ENCODE data around the gene NPLOC4. TPM values are rescaled to one million over a fixed set of nuclear protein-coding genes. Genes with fewer than 3 reads are reported as not detected.
A peak's percentile ranks its signal among the peaks of the same experiment; 100 is the strongest.

NPLOC4 gene
- total and polyA plus RNA-seq, 2 donors from 2014 or later = 41.5 to 86.4 TPM

- Histone ChIP-seq H3K9ac (ENCODE audit: low read length in 3 of 3) (no peak overlapping the region), H3K27ac (ENCODE audit: low read depth in 2 of 2, low read length in 2 of 2) (no peak overlapping the region), H3K4me3 (ENCODE audit: low read length in 3 of 3) (no peak overlapping the region), H3K9me3 (ENCODE audit: control insufficient read depth in 2 of 3, insufficient read depth in 1 of 3, low read length in 3 of 3) (no peaks in the 10 kb centered on the region), H3K4me1 (ENCODE audit: control insufficient read depth in 2 of 3, insufficient read depth in 2 of 3, low read depth in 1 of 3, low read length in 3 of 3) (peaks cover 0 to 24% (median 2%) of the 10 kb centered on the region in 3 donors), H3K36me3 (ENCODE audit: control insufficient read depth in 2 of 3, insufficient read depth in 3 of 3, low read length in 3 of 3) (no peaks in the 10 kb centered on the region), H3K27me3 (ENCODE audit: control insufficient read depth, insufficient read depth, low read length) (no peaks in the 10 kb centered on the region)
- FAIRE-seq = no peak
- intact Hi-C loops (cut with DNase I) = no loop called here
- no peak for TF ChIP-seq CTCF (IDR thresholded peaks at IDR 0.05; ENCODE audit: borderline replicate concordance, extremely low read depth, insufficient read depth)
- peak in 4 of 5 donors; percentile 59 to 91 (median 72) for DNase-seq
These were observed 113.4 kb downstream of the NPLOC4 start for GRCh38 chr17:81523402-81524038.

- intact Hi-C loops (cut with DNase I) = no loop called here
- peaks cover 0 to 28% (median 2%) of the 10 kb centered on the region in 3 donors for H3K4me1 ChIP-seq (ENCODE audit: control insufficient read depth in 2 of 3, insufficient read depth in 2 of 3, low read depth in 1 of 3, low read length in 3 of 3)
- no peaks in the 10 kb centered on the region for H3K27me3 ChIP-seq (ENCODE audit: control insufficient read depth, insufficient read depth, low read length)
- no peak overlapping the region for H3K9ac ChIP-seq (ENCODE audit: low read length in 3 of 3)
- peak; percentile 25 for TF ChIP-seq CTCF (IDR thresholded peaks at IDR 0.05; ENCODE audit: borderline replicate concordance, extremely low read depth, insufficient read depth)
- H3K4me3 ChIP-seq (ENCODE audit: low read length in 3 of 3) = no peak overlapping the region
- H3K9me3 ChIP-seq (ENCODE audit: control insufficient read depth in 2 of 3, insufficient read depth in 1 of 3, low read length in 3 of 3) = no peaks in the 10 kb centered on the region
- no peak for FAIRE-seq
- H3K36me3 ChIP-seq (ENCODE audit: control insufficient read depth in 2 of 3, insufficient read depth in 3 of 3, low read length in 3 of 3) = no peaks in the 10 kb centered on the region
- DNase-seq = peak; percentile 87 to 96 (median 96)
- H3K27ac ChIP-seq (ENCODE audit: low read depth in 2 of 2, low read length in 2 of 2) = no peak overlapping the region
These were observed 114.2 kb downstream of the NPLOC4 start for GRCh38 chr17:81522491-81523401.

- intact Hi-C loops (cut with DNase I) = no loop called here
- H3K27me3 ChIP-seq (ENCODE audit: control insufficient read depth, insufficient read depth, low read length) = no peaks in the 10 kb centered on the region
- no peak overlapping the region for H3K27ac ChIP-seq (ENCODE audit: low read depth in 2 of 2, low read length in 2 of 2)
- H3K9me3 ChIP-seq (ENCODE audit: control insufficient read depth in 2 of 3, insufficient read depth in 1 of 3, low read length in 3 of 3) = no peaks in the 10 kb centered on the region
- TF ChIP-seq CTCF (IDR thresholded peaks at IDR 0.05; ENCODE audit: borderline replicate concordance, extremely low read depth, insufficient read depth) = no peak
- no peak overlapping the region for H3K4me3 ChIP-seq (ENCODE audit: low read length in 3 of 3)
- H3K36me3 ChIP-seq (ENCODE audit: control insufficient read depth in 2 of 3, insufficient read depth in 3 of 3, low read length in 3 of 3) = no peaks in the 10 kb centered on the region
- DNase-seq (peak in 2 of 5 donors; percentile 66 to 82), FAIRE-seq (no peak)
- peaks cover 0 to 41% (median 2%) of the 10 kb centered on the region in 3 donors for H3K4me1 ChIP-seq (ENCODE audit: control insufficient read depth in 2 of 3, insufficient read depth in 2 of 3, low read depth in 1 of 3, low read length in 3 of 3)
- peak overlapping the region in 1 of 3 donors; percentile 69 for H3K9ac ChIP-seq (ENCODE audit: low read length in 3 of 3)
These were observed 116.7 kb downstream of the NPLOC4 start for GRCh38 chr17:81520021-81520901.
